ENCODE data around the gene GPATCH8. TPM values are rescaled to one million over a fixed set of nuclear protein-coding genes. Genes with fewer than 3 reads are reported as not detected.

Gene GPATCH8
- total RNA-seq, 4 donors from 2014 or later: 15.3 to 35.5 (median 24.9) TPM

- no peak for DNase-seq
- H3K27ac ChIP-seq: no peak overlapping the region
- H3K36me3 ChIP-seq: no peaks in the 10 kb centered on the region
- WGBS, 2 donors: 54 to 58% methylated on average over 5 to 9 of the region's 11 CpGs
- peaks cover 3 to 38% (median 14%) of the 10 kb centered on the region in 3 donors for H3K4me1 ChIP-seq
- TF ChIP-seq POLR2A (IDR thresholded peaks at IDR 0.05) (no peak), CTCF (IDR thresholded peaks at IDR 0.05) (no peak)
- no peaks in the 10 kb centered on the region for H3K9me3 ChIP-seq
- intact Hi-C loops (cut with DNase I): no loop called here
- H3K4me3 ChIP-seq: no peak overlapping the region
- peaks cover 0 to 15% (median 0%) of the 10 kb centered on the region in 4 donors for H3K27me3 ChIP-seq
Measured at GRCh38 chr17:44361292-44362260, 141.6 kb downstream of the GPATCH8 start.

- no peak for DNase-seq
- Histone ChIP-seq H3K27ac (no peak overlapping the region), H3K9me3 (no peaks in the 10 kb centered on the region), H3K4me1 (peaks cover 3 to 34% (median 14%) of the 10 kb centered on the region in 3 donors), H3K36me3 (no peaks in the 10 kb centered on the region), H3K4me3 (no peak overlapping the region), H3K27me3 (peaks cover 0 to 15% (median 0%) of the 10 kb centered on the region in 4 donors)
- WGBS, 2 donors: 61 to 80% methylated on average over 1 to 3 of the region's 5 CpGs
- no peak for TF ChIP-seq CTCF (IDR thresholded peaks at IDR 0.05)
- no peak for TF ChIP-seq POLR2A (IDR thresholded peaks at IDR 0.05)
- intact Hi-C loops (cut with DNase I): no loop called here
Measured at GRCh38 chr17:44360826-44361225, 142.4 kb downstream of the GPATCH8 start.

- DNase-seq: no peak
- H3K9me3 ChIP-seq: no peaks in the 10 kb centered on the region
- H3K4me1 ChIP-seq: peaks cover 3 to 34% (median 14%) of the 10 kb centered on the region in 3 donors
- H3K36me3 ChIP-seq: no peaks in the 10 kb centered on the region
- H3K4me3 ChIP-seq: no peak overlapping the region
- intact Hi-C loops (cut with DNase I): no loop called here
- H3K27ac ChIP-seq: no peak overlapping the region
- H3K27me3 ChIP-seq: peaks cover 0 to 14% (median 0%) of the 10 kb centered on the region in 4 donors
- no peak for TF ChIP-seq POLR2A (IDR thresholded peaks at IDR 0.05)
- TF ChIP-seq CTCF (IDR thresholded peaks at IDR 0.05): no peak
- 44 to 53% methylated on average over 5 to 6 of the region's 6 CpGs for WGBS, 2 donors
Measured at GRCh38 chr17:44360144-44360533, 143.1 kb downstream of the GPATCH8 start.

DNA sequence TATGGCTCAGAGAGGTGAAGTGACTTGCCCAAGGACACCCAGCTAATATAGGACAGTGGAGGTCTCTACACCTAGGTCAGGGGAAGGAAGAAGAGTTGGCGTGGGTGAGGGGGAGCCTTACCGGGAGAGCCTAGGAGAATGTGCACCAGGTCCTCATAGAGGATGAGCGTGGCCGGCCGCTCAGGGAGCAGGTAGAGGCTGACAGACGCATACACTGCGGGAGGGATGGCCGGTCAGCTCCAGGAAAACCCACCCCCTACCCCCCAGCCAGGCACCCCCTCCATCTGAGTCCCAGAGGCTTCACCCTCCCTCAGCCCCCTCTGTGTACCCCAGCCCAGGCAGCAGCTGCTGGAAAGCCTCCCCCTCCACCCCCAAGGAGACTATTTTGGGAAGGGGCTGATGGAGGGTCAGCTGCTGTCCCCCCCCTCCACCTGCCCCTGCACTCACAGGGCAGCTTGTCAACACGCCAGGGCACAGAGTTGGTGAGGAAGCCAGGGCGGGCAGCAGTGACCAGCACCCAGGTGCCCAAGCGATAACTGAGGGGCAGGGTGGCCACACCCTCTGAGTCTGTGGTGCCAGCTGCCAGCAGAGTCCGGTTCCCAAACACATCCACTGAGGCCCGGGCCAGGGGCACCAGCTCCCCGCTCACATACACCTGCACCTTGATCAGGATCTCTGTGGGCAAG, 143.6 kb downstream of the GPATCH8 start:
- WGBS, 2 donors: 84 to 89% methylated on average over 6 to 10 of the region's 14 CpGs
- peaks cover 3 to 34% (median 14%) of the 10 kb centered on the region in 3 donors for H3K4me1 ChIP-seq

More for the DNA sequence above, 143.6 kb downstream of the GPATCH8 start:
- H3K4me3 ChIP-seq: no peak overlapping the region
- intact Hi-C loops (cut with DNase I): no loop called here
- H3K36me3 ChIP-seq: no peaks in the 10 kb centered on the region
- no peaks in the 10 kb centered on the region for H3K9me3 ChIP-seq
- H3K27ac ChIP-seq: no peak overlapping the region
- no peak for DNase-seq
- TF ChIP-seq CTCF (IDR thresholded peaks at IDR 0.05) (no peak), POLR2A (IDR thresholded peaks at IDR 0.05) (no peak)
- H3K27me3 ChIP-seq: peaks cover 0 to 9% (median 0%) of the 10 kb centered on the region in 4 donors

All from esophagus squamous epithelium (tissue), 5 donors.